ENCODE measurements around the gene PRDX1.

GRCh38 chr1:45545553-45546310, 24.0 kb upstream of the PRDX1 start:
- no peak for TF ChIP-seq CTCF (conservative IDR thresholded peaks at IDR 0.05; ENCODE audit: low read depth in 2 of 2)
- no peak for TF ChIP-seq POLR2AphosphoS5 (IDR thresholded peaks at IDR 0.05; ENCODE audit: low read depth)
- TF ChIP-seq EZH2 (IDR thresholded peaks at IDR 0.05; ENCODE audit: low read depth, unreplicated experiment), result no peak
- no peak for TF ChIP-seq CREB1 (CRISPR knock-in tag; IDR thresholded peaks at IDR 0.05; ENCODE audit: low read depth)
- TF ChIP-seq, protein P1, sequence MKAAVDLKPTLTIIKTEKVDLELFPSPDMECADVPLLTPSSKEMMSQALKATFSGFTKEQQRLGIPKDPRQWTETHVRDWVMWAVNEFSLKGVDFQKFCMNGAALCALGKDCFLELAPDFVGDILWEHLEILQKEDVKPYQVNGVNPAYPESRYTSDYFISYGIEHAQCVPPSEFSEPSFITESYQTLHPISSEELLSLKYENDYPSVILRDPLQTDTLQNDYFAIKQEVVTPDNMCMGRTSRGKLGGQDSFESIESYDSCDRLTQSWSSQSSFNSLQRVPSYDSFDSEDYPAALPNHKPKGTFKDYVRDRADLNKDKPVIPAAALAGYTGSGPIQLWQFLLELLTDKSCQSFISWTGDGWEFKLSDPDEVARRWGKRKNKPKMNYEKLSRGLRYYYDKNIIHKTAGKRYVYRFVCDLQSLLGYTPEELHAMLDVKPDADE (IDR thresholded peaks at IDR 0.05), result no peak
- no peak for TF ChIP-seq EZH2phosphoT487 (IDR thresholded peaks at IDR 0.05; ENCODE audit: unreplicated experiment)
- TF ChIP-seq JUNB (IDR thresholded peaks at IDR 0.05; ENCODE audit: unreplicated experiment), result no peak
- TF ChIP-seq, protein P2, sequence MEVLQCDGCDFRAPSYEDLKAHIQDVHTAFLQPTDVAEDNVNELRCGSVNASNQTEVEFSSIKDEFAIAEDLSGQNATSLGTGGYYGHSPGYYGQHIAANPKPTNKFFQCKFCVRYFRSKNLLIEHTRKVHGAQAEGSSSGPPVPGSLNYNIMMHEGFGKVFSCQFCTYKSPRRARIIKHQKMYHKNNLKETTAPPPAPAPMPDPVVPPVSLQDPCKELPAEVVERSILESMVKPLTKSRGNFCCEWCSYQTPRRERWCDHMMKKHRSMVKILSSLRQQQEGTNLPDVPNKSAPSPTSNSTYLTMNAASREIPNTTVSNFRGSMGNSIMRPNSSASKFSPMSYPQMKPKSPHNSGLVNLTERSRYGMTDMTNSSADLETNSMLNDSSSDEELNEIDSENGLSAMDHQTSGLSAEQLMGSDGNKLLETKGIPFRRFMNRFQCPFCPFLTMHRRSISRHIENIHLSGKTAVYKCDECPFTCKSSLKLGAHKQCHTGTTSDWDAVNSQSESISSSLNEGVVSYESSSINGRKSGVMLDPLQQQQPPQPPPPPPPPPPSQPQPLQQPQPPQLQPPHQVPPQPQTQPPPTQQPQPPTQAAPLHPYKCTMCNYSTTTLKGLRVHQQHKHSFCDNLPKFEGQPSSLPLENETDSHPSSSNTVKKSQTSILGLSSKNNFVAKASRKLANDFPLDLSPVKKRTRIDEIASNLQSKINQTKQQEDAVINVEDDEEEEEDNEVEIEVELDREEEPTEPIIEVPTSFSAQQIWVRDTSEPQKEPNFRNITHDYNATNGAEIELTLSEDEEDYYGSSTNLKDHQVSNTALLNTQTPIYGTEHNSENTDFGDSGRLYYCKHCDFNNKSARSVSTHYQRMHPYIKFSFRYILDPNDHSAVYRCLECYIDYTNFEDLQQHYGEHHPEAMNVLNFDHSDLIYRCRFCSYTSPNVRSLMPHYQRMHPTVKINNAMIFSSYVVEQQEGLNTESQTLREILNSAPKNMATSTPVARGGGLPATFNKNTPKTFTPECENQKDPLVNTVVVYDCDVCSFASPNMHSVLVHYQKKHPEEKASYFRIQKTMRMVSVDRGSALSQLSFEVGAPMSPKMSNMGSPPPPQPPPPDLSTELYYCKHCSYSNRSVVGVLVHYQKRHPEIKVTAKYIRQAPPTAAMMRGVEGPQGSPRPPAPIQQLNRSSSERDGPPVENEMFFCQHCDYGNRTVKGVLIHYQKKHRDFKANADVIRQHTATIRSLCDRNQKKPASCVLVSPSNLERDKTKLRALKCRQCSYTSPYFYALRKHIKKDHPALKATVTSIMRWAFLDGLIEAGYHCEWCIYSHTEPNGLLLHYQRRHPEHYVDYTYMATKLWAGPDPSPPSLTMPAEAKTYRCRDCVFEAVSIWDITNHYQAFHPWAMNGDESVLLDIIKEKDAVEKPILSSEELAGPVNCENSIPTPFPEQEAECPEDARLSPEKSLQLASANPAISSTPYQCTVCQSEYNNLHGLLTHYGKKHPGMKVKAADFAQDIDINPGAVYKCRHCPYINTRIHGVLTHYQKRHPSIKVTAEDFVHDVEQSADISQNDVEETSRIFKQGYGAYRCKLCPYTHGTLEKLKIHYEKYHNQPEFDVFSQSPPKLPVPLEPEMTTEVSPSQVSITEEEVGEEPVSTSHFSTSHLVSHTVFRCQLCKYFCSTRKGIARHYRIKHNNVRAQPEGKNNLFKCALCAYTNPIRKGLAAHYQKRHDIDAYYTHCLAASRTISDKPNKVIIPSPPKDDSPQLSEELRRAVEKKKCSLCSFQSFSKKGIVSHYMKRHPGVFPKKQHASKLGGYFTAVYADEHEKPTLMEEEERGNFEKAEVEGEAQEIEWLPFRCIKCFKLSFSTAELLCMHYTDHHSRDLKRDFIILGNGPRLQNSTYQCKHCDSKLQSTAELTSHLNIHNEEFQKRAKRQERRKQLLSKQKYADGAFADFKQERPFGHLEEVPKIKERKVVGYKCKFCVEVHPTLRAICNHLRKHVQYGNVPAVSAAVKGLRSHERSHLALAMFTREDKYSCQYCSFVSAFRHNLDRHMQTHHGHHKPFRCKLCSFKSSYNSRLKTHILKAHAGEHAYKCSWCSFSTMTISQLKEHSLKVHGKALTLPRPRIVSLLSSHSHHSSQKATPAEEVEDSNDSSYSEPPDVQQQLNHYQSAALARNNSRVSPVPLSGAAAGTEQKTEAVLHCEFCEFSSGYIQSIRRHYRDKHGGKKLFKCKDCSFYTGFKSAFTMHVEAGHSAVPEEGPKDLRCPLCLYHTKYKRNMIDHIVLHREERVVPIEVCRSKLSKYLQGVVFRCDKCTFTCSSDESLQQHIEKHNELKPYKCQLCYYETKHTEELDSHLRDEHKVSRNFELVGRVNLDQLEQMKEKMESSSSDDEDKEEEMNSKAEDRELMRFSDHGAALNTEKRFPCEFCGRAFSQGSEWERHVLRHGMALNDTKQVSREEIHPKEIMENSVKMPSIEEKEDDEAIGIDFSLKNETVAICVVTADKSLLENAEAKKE (CRISPR knock-in tag; IDR thresholded peaks at IDR 0.05), result no peak
- TF ChIP-seq REST (IDR thresholded peaks at IDR 0.05; ENCODE audit: unreplicated experiment), result no peak
- TF ChIP-seq STAT1 (IDR thresholded peaks at IDR 0.05; ENCODE audit: unreplicated experiment), result no peak
- TF ChIP-seq NANOG (IDR thresholded peaks at IDR 0.05; ENCODE audit: borderline replicate concordance), result no peak
